ENCODE measurements around the gene KIRREL3.

DNA sequence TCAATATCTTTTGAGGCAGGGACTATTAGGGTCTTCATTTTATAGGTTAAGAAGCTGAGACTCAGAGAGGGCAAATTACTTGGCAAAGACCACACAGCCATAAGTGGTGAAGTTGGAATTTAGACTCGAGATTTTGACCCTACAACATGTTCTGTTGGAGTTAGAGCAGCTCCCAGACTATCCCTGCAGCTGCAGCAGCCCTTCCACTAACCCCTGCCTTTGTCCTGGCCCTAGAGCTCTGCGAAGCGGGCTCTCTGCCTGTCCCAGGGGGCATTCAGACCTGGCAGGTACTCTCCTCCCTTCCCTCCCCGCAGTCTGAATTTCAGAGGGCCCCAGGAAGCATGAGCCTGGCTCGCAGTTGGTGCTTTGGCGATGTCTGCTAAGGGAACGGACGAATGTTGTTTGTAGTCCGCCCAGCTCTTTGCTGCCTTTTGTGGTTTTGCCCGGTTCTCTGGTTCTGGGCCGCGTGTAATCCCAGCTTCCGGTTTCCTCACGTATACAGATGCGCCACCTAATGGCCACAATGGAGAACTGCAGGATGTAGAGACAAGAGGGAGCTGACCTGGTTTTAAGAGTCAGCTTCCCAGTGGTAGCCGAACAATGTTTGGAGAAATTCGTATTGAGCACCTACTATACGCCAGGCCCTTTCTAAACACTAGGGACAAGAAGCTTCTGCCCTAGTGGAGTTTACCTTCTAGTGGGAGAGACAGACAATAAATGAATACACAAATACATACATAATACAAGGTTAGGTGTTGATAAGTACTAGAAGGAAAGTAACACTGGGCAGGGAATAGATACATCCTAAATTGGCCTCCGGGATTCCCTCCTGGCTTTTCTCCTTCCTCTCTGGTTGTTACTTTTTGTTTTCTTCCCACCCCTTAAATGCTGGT, 519.9 kb downstream of the KIRREL3 start:
- TF ChIP-seq POLR2A (IDR thresholded peaks at IDR 0.05): no peak
- no peak for TF ChIP-seq POLR2AphosphoS5 (IDR thresholded peaks at IDR 0.05)
- TF ChIP-seq, protein P1, sequence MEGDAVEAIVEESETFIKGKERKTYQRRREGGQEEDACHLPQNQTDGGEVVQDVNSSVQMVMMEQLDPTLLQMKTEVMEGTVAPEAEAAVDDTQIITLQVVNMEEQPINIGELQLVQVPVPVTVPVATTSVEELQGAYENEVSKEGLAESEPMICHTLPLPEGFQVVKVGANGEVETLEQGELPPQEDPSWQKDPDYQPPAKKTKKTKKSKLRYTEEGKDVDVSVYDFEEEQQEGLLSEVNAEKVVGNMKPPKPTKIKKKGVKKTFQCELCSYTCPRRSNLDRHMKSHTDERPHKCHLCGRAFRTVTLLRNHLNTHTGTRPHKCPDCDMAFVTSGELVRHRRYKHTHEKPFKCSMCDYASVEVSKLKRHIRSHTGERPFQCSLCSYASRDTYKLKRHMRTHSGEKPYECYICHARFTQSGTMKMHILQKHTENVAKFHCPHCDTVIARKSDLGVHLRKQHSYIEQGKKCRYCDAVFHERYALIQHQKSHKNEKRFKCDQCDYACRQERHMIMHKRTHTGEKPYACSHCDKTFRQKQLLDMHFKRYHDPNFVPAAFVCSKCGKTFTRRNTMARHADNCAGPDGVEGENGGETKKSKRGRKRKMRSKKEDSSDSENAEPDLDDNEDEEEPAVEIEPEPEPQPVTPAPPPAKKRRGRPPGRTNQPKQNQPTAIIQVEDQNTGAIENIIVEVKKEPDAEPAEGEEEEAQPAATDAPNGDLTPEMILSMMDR (IDR thresholded peaks at IDR 0.05): peak; percentile 92 to 96 (median 95)
